Neural cell (in vitro differentiated cells): Measurements from ENCODE around the gene CNNM1. TPM values are rescaled to one million over a fixed set of nuclear protein-coding genes. Genes with fewer than 3 reads are reported as not detected.

ENCODE experiments used
- H2AFZ ChIP-seq: fragments of 200-600, 300-800 bp; sonication (generic), shearing (Covaris generic); 2 replicates; pipeline ENCODE4 v1.6.0; 2014; ENCODE audit warnings: low read depth, mild to moderate bottlenecking, antibody characterized with exemption, low read length, moderate library complexity
- H3F3A ChIP-seq: fragments of 200-600 bp; shearing (Covaris generic); 2 replicates; pipeline ENCODE4 v1.6.1; 2016; ENCODE audit warnings: mild to moderate bottlenecking, moderate library complexity, mixed read lengths, antibody characterized with exemption, low read length; ENCODE audit not compliant: insufficient read depth, poor library complexity, severe bottlenecking
- H3K27ac ChIP-seq: fragments of 200-600, 300-800 bp; sonication (generic), shearing (Covaris generic); 2 replicates; pipeline ENCODE4 v1.5.1; 2014; ENCODE audit warnings: mild to moderate bottlenecking, low read length, moderate library complexity
- H3K27me3 ChIP-seq: fragments of 300-800, 200-600 bp; sonication (generic), shearing (Covaris generic); 2 replicates; pipeline ENCODE4 v1.6.0; 2014; ENCODE audit warnings: mild to moderate bottlenecking, low read depth, low read length, moderate library complexity; ENCODE audit not compliant: insufficient read depth
- H3K36me3 ChIP-seq: fragments of 300-800, 200-600 bp; sonication (generic), shearing (Covaris generic); 2 replicates; pipeline ENCODE4 v1.5.1; 2014; ENCODE audit warnings: mild to moderate bottlenecking, antibody characterized with exemption, low read length, moderate library complexity; ENCODE audit not compliant: insufficient read depth
- H3K4me2 ChIP-seq: fragments of 300-800, 200-600 bp; sonication (generic), shearing (Covaris generic); 2 replicates; pipeline ENCODE4 v1.6.0; 2014; ENCODE audit warnings: mild to moderate bottlenecking, low read length
- H3K4me3 ChIP-seq: fragments of 300-800, 200-600 bp; sonication (generic), shearing (Covaris generic); 2 replicates; pipeline ENCODE4 v1.5.1; 2014; ENCODE audit warnings: mild to moderate bottlenecking, low read length, moderate library complexity
- H3K79me2 ChIP-seq: fragments of 200-600 bp; shearing (Covaris generic); replicated peaks from 2 replicates; pipeline ENCODE4 v1.6.0; 2014; ENCODE audit warnings: mild to moderate bottlenecking, low read length, moderate library complexity; ENCODE audit not compliant: insufficient read depth
- H3K9ac ChIP-seq: fragments of 300-800, 200-600 bp; sonication (generic), shearing (Covaris generic); 2 replicates; pipeline ENCODE4 v1.6.1; 2016; ENCODE audit warnings: mild to moderate bottlenecking, low read length, mixed read lengths
- H3K9me2 ChIP-seq: fragments of 200-600 bp; shearing (Covaris generic); 2 replicates; pipeline ENCODE4 v1.6.1; 2016; ENCODE audit warnings: mild to moderate bottlenecking, low read length, mixed read lengths; ENCODE audit not compliant: insufficient read depth
- H3K9me3 ChIP-seq: fragments of 200-600, 300-800 bp; sonication (generic), shearing (Covaris generic); 2 replicates; pipeline ENCODE4 v1.6.1; 2016; ENCODE audit warnings: mild to moderate bottlenecking, mixed run types, low read length, moderate library complexity, mixed read lengths
- H4K20me1 ChIP-seq: fragments of 200-600 bp; shearing (Covaris generic); 2 replicates; pipeline ENCODE4 v1.6.1; 2016; ENCODE audit warnings: mild to moderate bottlenecking, mixed run types; ENCODE audit not compliant: insufficient read depth
- CTCF ChIP-seq: fragments of 450-650 bp; IDR thresholded peaks from 2 replicates; pipeline ENCODE4 v1.5.1; 2014; ENCODE audit warnings: antibody characterized with exemption, mild to moderate bottlenecking, moderate library complexity; ENCODE audit not compliant: poor library complexity, severe bottlenecking
- EP300 ChIP-seq: fragments of 450-650 bp; conservative IDR thresholded peaks from 2 replicates; pipeline ENCODE4 v1.6.1; 2014; ENCODE audit warnings: antibody characterized with exemption, mild to moderate bottlenecking, moderate library complexity; ENCODE audit not compliant: poor library complexity, severe bottlenecking
- EZH2 ChIP-seq: fragments of 200-600, 300-800 bp; shearing (Covaris generic), sonication (generic); IDR thresholded peaks from 2 replicates; pipeline ENCODE4 v1.6.1; 2014; ENCODE audit warnings: antibody characterized with exemption, low read length, borderline replicate concordance, mild to moderate bottlenecking; ENCODE audit not compliant: insufficient read depth, poor library complexity, severe bottlenecking
- MXI1 ChIP-seq: fragments of 450-650 bp; conservative IDR thresholded peaks from 2 replicates; pipeline ENCODE4 v1.6.1; 2014; ENCODE audit warnings: antibody characterized with exemption, mild to moderate bottlenecking; ENCODE audit not compliant: poor library complexity, severe bottlenecking
- POLR2AphosphoS5 ChIP-seq: IDR thresholded peaks from 2 replicates; pipeline ENCODE4 v1.6.1; 2012
- RAD21 ChIP-seq: fragments of 450-650 bp; conservative IDR thresholded peaks from 2 replicates; pipeline ENCODE4 v1.6.1; 2014; ENCODE audit warnings: antibody characterized with exemption, mild to moderate bottlenecking, moderate library complexity
- REST ChIP-seq: IDR thresholded peaks from 2 replicates; pipeline ENCODE4 v1.6.1; 2012; ENCODE audit warnings: borderline replicate concordance
- SMC3 ChIP-seq: fragments of 450-650 bp; conservative IDR thresholded peaks from 2 replicates; pipeline ENCODE4 v1.6.1; 2014; ENCODE audit warnings: antibody characterized with exemption, mild to moderate bottlenecking, moderate library complexity; ENCODE audit not compliant: poor library complexity
- TAF1 ChIP-seq: IDR thresholded peaks from 2 replicates; pipeline ENCODE4 v1.6.1; 2012; ENCODE audit warnings: low read depth
- polyA plus RNA-seq: library from polyadenylated mRNA; depleted of rRNA; stranded (reverse); fragments of >200 nt; gene quantifications from 2 replicates; pipeline ENCODE4 v1.2.3, GENCODE V29; 2014

Gene CNNM1
- polyA plus RNA-seq, 1 donor from 2014 or later: 1.5 TPM

GRCh38 chr10:99382176-99382575 is 53.0 kb downstream of the CNNM1 start:
- no peaks in the 10 kb centered on the region for H3K36me3 ChIP-seq
- no peaks in the 10 kb centered on the region for H4K20me1 ChIP-seq
- TF ChIP-seq CTCF (no peak), SMC3 (no peak), EZH2 (no peak), TAF1 (no peak), POLR2AphosphoS5 (no peak), EP300 (no peak), RAD21 (no peak), REST (no peak), MXI1 (no peak)
- no peak overlapping the region for H3K27ac ChIP-seq
- H3K9me3 ChIP-seq: no peaks in the 10 kb centered on the region
- H3K4me3 ChIP-seq: no peak overlapping the region
- no peak overlapping the region for H2AFZ ChIP-seq
- H3K9me2 ChIP-seq: no peaks in the 10 kb centered on the region
- H3K79me2 ChIP-seq: no peaks in the 10 kb centered on the region
- H3F3A ChIP-seq: no peaks in the 10 kb centered on the region
- H3K27me3 ChIP-seq: no peaks in the 10 kb centered on the region
- H3K9ac ChIP-seq: no peak overlapping the region
- no peak overlapping the region for H3K4me2 ChIP-seq

- Histone ChIP-seq H4K20me1 (no peaks in the 10 kb centered on the region), H3K27ac (no peak overlapping the region), H3K9ac (no peak overlapping the region), H3K4me2 (no peak overlapping the region), H3K9me3 (no peaks in the 10 kb centered on the region), H2AFZ (no peak overlapping the region), H3K9me2 (no peaks in the 10 kb centered on the region), H3F3A (no peaks in the 10 kb centered on the region), H3K4me3 (no peak overlapping the region), H3K79me2 (no peaks in the 10 kb centered on the region), H3K36me3 (no peaks in the 10 kb centered on the region), H3K27me3 (no peaks in the 10 kb centered on the region)
- TF ChIP-seq EZH2: no peak
- TF ChIP-seq REST: no peak
These were observed 57.9 kb downstream of the CNNM1 start for GRCh38 chr10:99387071-99387470.
